ENCODE data around the gene ANP32B. TPM values are rescaled to one million over a fixed set of nuclear protein-coding genes. Genes with fewer than 3 reads are reported as not detected.

The ANP32B gene
- total and polyA plus RNA-seq, 4 experiments from 2014 or later: 70.4 to 168 (median 128) TPM

- Histone ChIP-seq H3K36me3 (ENCODE audit: insufficient read depth, low read length) (no peaks in the 10 kb centered on the region), H3K9me3 (ENCODE audit: control insufficient read depth in 1 of 2, low read length in 2 of 2) (no peaks in the 10 kb centered on the region), H3K27ac (ENCODE audit: low read depth, low read length) (no peak overlapping the region), H3K4me1 (ENCODE audit: insufficient read depth, low read length) (peaks cover 6% of the 10 kb centered on the region), H3K27me3 (ENCODE audit: insufficient read depth, low read length) (no peaks in the 10 kb centered on the region), H3K4me3 (ENCODE audit: low read length in 2 of 2) (no peak overlapping the region)
- H3K27me3 Mint-ChIP-seq: peaks cover 0 to 2% of the 10 kb centered on the region in 2 donors
- peaks cover 6 to 9% (median 6%) of the 10 kb centered on the region in 4 donors for H3K4me1 Mint-ChIP-seq
- ChIA-PET CTCF (ENCODE audit: partially characterized antibody) (interaction anchor here (0.7 to 7.0 kb wide), 6 partner anchors 22 to 108 kb away, joined by 3 to 121 read pairs (median 4); partner anchors contain the start of gene TRMO), POLR2A (ENCODE audit: partially characterized antibody) (no interaction called here)
- H3K27ac Mint-ChIP-seq: peak overlapping the region in 1 of 7 donors; percentile 6
- no peak overlapping the region for H3K4me3 Mint-ChIP-seq
- no peaks in the 10 kb centered on the region for H3K9me3 Mint-ChIP-seq
- no peak for DNase-seq
- intact Hi-C loops (cut with micrococcal nuclease): no loop called here
- no peaks in the 10 kb centered on the region for H3K36me3 Mint-ChIP-seq
These were observed 48.8 kb downstream of the ANP32B start for GRCh38 chr9:98031935-98032334.

GRCh38 chr9:98034593-98035546 is 51.7 kb downstream of the ANP32B start:
- ChIA-PET POLR2A (ENCODE audit: partially characterized antibody) (interaction anchor here (1.0 to 2.8 kb wide), 6 partner anchors 11 to 222 kb away, joined by 3 to 28 read pairs (median 6); partner anchors contain the start of genes ANP32B, NANS and TRMO), CTCF (ENCODE audit: partially characterized antibody) (interaction anchor here (0.6 to 7.0 kb wide), 25 partner anchors 8 to 320 kb away, joined by 3 to 121 read pairs (median 5); partner anchors contain the start of genes ANP32B and TRMO)
- no peaks in the 10 kb centered on the region for H3K27me3 ChIP-seq (ENCODE audit: insufficient read depth, low read length)
- no peak overlapping the region for H3K27ac ChIP-seq (ENCODE audit: low read depth, low read length)
- H3K36me3 ChIP-seq (ENCODE audit: insufficient read depth, low read length): no peaks in the 10 kb centered on the region
- H3K4me3 ChIP-seq (ENCODE audit: low read length in 2 of 2): no peak overlapping the region
- Mint-ChIP-seq H3K9me3 (no peaks in the 10 kb centered on the region), H3K36me3 (no peaks in the 10 kb centered on the region), H3K4me1 (peaks cover 6 to 9% (median 6%) of the 10 kb centered on the region in 4 donors), H3K27me3 (peaks cover 1 to 4% of the 10 kb centered on the region in 2 donors), H3K27ac (peak overlapping the region in 5 of 7 donors; percentile 28 to 64 (median 61)), H3K4me3 (peak overlapping the region in 3 of 8 donors; percentile 32 to 64 (median 38))
- H3K4me1 ChIP-seq (ENCODE audit: insufficient read depth, low read length): peaks cover 6% of the 10 kb centered on the region
- no peaks in the 10 kb centered on the region for H3K9me3 ChIP-seq (ENCODE audit: control insufficient read depth in 1 of 2, low read length in 2 of 2)
- DNase-seq: peak; percentile 80 to 88 (median 84)
- intact Hi-C loops (cut with micrococcal nuclease): loop anchor here (1.0 kb wide), 4 partner anchors 52 to 325 kb away; partner anchors contain the start of gene ANP32B

- peaks cover 6% of the 10 kb centered on the region for H3K4me1 ChIP-seq (ENCODE audit: insufficient read depth, low read length)
- H3K36me3 Mint-ChIP-seq: no peaks in the 10 kb centered on the region
- no peak overlapping the region for H3K27ac Mint-ChIP-seq
- no peaks in the 10 kb centered on the region for H3K27me3 ChIP-seq (ENCODE audit: insufficient read depth, low read length)
- H3K4me1 Mint-ChIP-seq: peaks cover 6 to 9% (median 6%) of the 10 kb centered on the region in 4 donors
- H3K9me3 ChIP-seq (ENCODE audit: control insufficient read depth in 1 of 2, low read length in 2 of 2): no peaks in the 10 kb centered on the region
- intact Hi-C loops (cut with micrococcal nuclease): no loop called here
- no peak for DNase-seq
- ChIA-PET CTCF (ENCODE audit: partially characterized antibody) (interaction anchor here (0.6 to 4.3 kb wide), 10 partner anchors 10 to 219 kb away, joined by 3 to 29 read pairs (median 3); partner anchors contain the start of gene TRMO), POLR2A (ENCODE audit: partially characterized antibody) (interaction anchor here (0.6 to 1.0 kb wide), 3 partner anchors 19 to 406 kb away, joined by 3 to 4 read pairs (median 3); partner anchors contain the start of genes NANS and TRMO)
- peaks cover 4 to 10% of the 10 kb centered on the region in 2 donors for H3K27me3 Mint-ChIP-seq
- no peaks in the 10 kb centered on the region for H3K36me3 ChIP-seq (ENCODE audit: insufficient read depth, low read length)
- no peak overlapping the region for H3K27ac ChIP-seq (ENCODE audit: low read depth, low read length)
- no peak overlapping the region for H3K4me3 Mint-ChIP-seq
- no peak overlapping the region for H3K4me3 ChIP-seq (ENCODE audit: low read length in 2 of 2)
- no peaks in the 10 kb centered on the region for H3K9me3 Mint-ChIP-seq
These were observed 54.2 kb downstream of the ANP32B start for GRCh38 chr9:98037357-98037756.

- Histone ChIP-seq H3K27ac (ENCODE audit: low read depth, low read length) (no peak overlapping the region), H3K27me3 (ENCODE audit: insufficient read depth, low read length) (no peaks in the 10 kb centered on the region), H3K4me3 (ENCODE audit: low read length in 2 of 2) (no peak overlapping the region), H3K9me3 (ENCODE audit: control insufficient read depth in 1 of 2, low read length in 2 of 2) (no peaks in the 10 kb centered on the region), H3K4me1 (ENCODE audit: insufficient read depth, low read length) (peaks cover 6% of the 10 kb centered on the region), H3K36me3 (ENCODE audit: insufficient read depth, low read length) (no peaks in the 10 kb centered on the region)
- Mint-ChIP-seq H3K9me3 (no peaks in the 10 kb centered on the region), H3K27me3 (peaks cover 4 to 10% of the 10 kb centered on the region in 2 donors), H3K4me1 (peaks cover 6 to 9% (median 6%) of the 10 kb centered on the region in 4 donors), H3K36me3 (no peaks in the 10 kb centered on the region), H3K27ac (peak overlapping the region in 2 of 7 donors; percentile 47 to 83), H3K4me3 (no peak overlapping the region)
- ChIA-PET POLR2A (ENCODE audit: partially characterized antibody) (no interaction called here), CTCF (ENCODE audit: partially characterized antibody) (interaction anchor here (1.5 to 4.3 kb wide), 3 partner anchors 34 to 116 kb away, joined by 3 to 29 read pairs (median 6); partner anchors contain the start of gene TRMO)
- intact Hi-C loops (cut with micrococcal nuclease): no loop called here
- DNase-seq: no peak
These were observed 55.8 kb downstream of the ANP32B start for GRCh38 chr9:98038958-98039357.

GRCh38 chr9:98039607-98040017 is 56.5 kb downstream of the ANP32B start:
- Histone ChIP-seq H3K36me3 (ENCODE audit: insufficient read depth, low read length) (no peaks in the 10 kb centered on the region), H3K27ac (ENCODE audit: low read depth, low read length) (no peak overlapping the region), H3K4me3 (ENCODE audit: low read length in 2 of 2) (no peak overlapping the region), H3K9me3 (ENCODE audit: control insufficient read depth in 1 of 2, low read length in 2 of 2) (no peaks in the 10 kb centered on the region), H3K27me3 (ENCODE audit: insufficient read depth, low read length) (no peaks in the 10 kb centered on the region), H3K4me1 (ENCODE audit: insufficient read depth, low read length) (peaks cover 5% of the 10 kb centered on the region)
- no peak overlapping the region for H3K4me3 Mint-ChIP-seq
- H3K36me3 Mint-ChIP-seq: no peaks in the 10 kb centered on the region
- intact Hi-C loops (cut with micrococcal nuclease): no loop called here
- no peak overlapping the region for H3K27ac Mint-ChIP-seq
- POLR2A ChIA-PET (ENCODE audit: partially characterized antibody): interaction anchor here (0.9 kb wide), 1 partner anchor 217 kb away, joined by 5 read pairs; no protein-coding TSS in a partner anchor
- CTCF ChIA-PET (ENCODE audit: partially characterized antibody): interaction anchor here (1.5 to 4.3 kb wide), 3 partner anchors 34 to 116 kb away, joined by 3 to 29 read pairs (median 6); partner anchors contain the start of gene TRMO
- H3K27me3 Mint-ChIP-seq: peaks cover 4 to 10% of the 10 kb centered on the region in 2 donors
- no peak for DNase-seq
- H3K4me1 Mint-ChIP-seq: peaks cover 3 to 5% (median 4%) of the 10 kb centered on the region in 4 donors
- no peaks in the 10 kb centered on the region for H3K9me3 Mint-ChIP-seq

GRCh38 chr9:98040212-98040611 is 57.1 kb downstream of the ANP32B start:
- CTCF ChIA-PET (ENCODE audit: partially characterized antibody): interaction anchor here (0.6 to 4.3 kb wide), 4 partner anchors 18 to 117 kb away, joined by 3 to 29 read pairs (median 6); partner anchors contain the start of gene TRMO
- POLR2A ChIA-PET (ENCODE audit: partially characterized antibody): interaction anchor here (0.9 to 1.2 kb wide), 2 partner anchors 118 to 217 kb away, joined by 3 to 5 read pairs; partner anchors contain the start of gene TRMO
- intact Hi-C loops (cut with micrococcal nuclease): no loop called here
- no peak for DNase-seq
- Histone ChIP-seq H3K27me3 (ENCODE audit: insufficient read depth, low read length) (no peaks in the 10 kb centered on the region), H3K27ac (ENCODE audit: low read depth, low read length) (no peak overlapping the region), H3K4me3 (ENCODE audit: low read length in 2 of 2) (no peak overlapping the region), H3K9me3 (ENCODE audit: control insufficient read depth in 1 of 2, low read length in 2 of 2) (no peaks in the 10 kb centered on the region), H3K4me1 (ENCODE audit: insufficient read depth, low read length) (peaks cover 6% of the 10 kb centered on the region), H3K36me3 (ENCODE audit: insufficient read depth, low read length) (no peaks in the 10 kb centered on the region)
- no peaks in the 10 kb centered on the region for H3K36me3 Mint-ChIP-seq
- no peak overlapping the region for H3K4me3 Mint-ChIP-seq
- peaks cover 0 to 3% (median 0%) of the 10 kb centered on the region in 8 donors for H3K9me3 Mint-ChIP-seq
- no peak overlapping the region for H3K27ac Mint-ChIP-seq
- peaks cover 4 to 7% of the 10 kb centered on the region in 2 donors for H3K27me3 Mint-ChIP-seq
- H3K4me1 Mint-ChIP-seq: peaks cover 3 to 5% (median 4%) of the 10 kb centered on the region in 4 donors
